Stomach (tissue), 4 donors: Measurements from ENCODE around the gene GDI2.

Experiments used
- CTCF ChIP-seq, 7 experiments: fragments of 450-650 bp in 4 of 7; fragments of 200-600 bp in 3 of 7; sonication (generic) in 3 of 7; IDR thresholded peaks; one replicate each; pipeline ENCODE4 v1.5.1; 2016 to 2019; ENCODE audit warnings: antibody characterized with exemption in 7 of 7, control low read depth in 2 of 7, mild to moderate bottlenecking in 1 of 7
- POLR2A ChIP-seq, 4 donors: fragments of 450-650 bp; IDR thresholded peaks; one replicate each; pipeline ENCODE4 v1.6.1; 2016; ENCODE audit warnings: antibody characterized with exemption in 4 of 4, control low read depth in 2 of 4, mild to moderate bottlenecking in 1 of 4, moderate library complexity in 1 of 4

- TF ChIP-seq POLR2A (IDR thresholded peaks at IDR 0.05) (no peak), CTCF (IDR thresholded peaks at IDR 0.05) (no peak)
These were observed 20.6 kb upstream of the GDI2 start for GRCh38 chr10:5833814-5834213.
